HAP-1 (cell line): ENCODE results near the gene KCTD1.

ENCODE experiments used
- DNase-seq, 2 experiments: peaks; one replicate each; pipeline ENCODE4 v3.0.0-alpha.2; 2016 to 2020; ENCODE audit warnings: low spot score in 2 of 2
- H3K27me3 ChIP-seq: fragments of 250-450 bp; sonication (Bioruptor Pico); 2 replicates; pipeline ENCODE4 v1.5.1; 2020; ENCODE audit warnings: low read depth, mild to moderate bottlenecking, moderate library complexity
- H3K36me3 ChIP-seq: fragments of 250-450 bp; sonication (Bioruptor Pico); replicated peaks from 2 replicates; pipeline ENCODE4 v1.5.1; 2020; ENCODE audit warnings: mild to moderate bottlenecking
- H3K4me1 ChIP-seq: fragments of 250-450 bp; sonication (Bioruptor Pico); 2 replicates; pipeline ENCODE4 v1.5.1; 2020; ENCODE audit warnings: mild to moderate bottlenecking
- H3K4me3 ChIP-seq: fragments of 250-450 bp; sonication (Bioruptor Pico); 2 replicates; pipeline ENCODE4 v1.5.1; 2020; ENCODE audit warnings: mild to moderate bottlenecking, moderate library complexity
- H3K9me3 ChIP-seq: fragments of 250-450 bp; sonication (Bioruptor Pico); 2 replicates; pipeline ENCODE4 v1.5.1; 2020; ENCODE audit warnings: mild to moderate bottlenecking, moderate library complexity
- in situ Hi-C: fragments of 300-500 bp; cut with MboI; formaldehyde crosslinking; loops from 3 replicates; pipeline ENCODE4 v1.14.3; 2020; ENCODE audit warnings: low sequenced_read_pairs, inconsistent platforms, mixed read lengths

Gene KCTD1

GRCh38 chr18:26476697-26477096 lies 71.7 kb downstream of the KCTD1 start:
- Histone ChIP-seq H3K27me3 (no peaks in the 10 kb centered on the region), H3K9me3 (no peaks in the 10 kb centered on the region), H3K36me3 (no peaks in the 10 kb centered on the region), H3K4me1 (peaks cover 25% of the 10 kb centered on the region), H3K4me3 (no peak overlapping the region)
- no peak for DNase-seq
- in situ Hi-C loops, result no loop called here

GRCh38 chr18:26474542-26474941 lies 73.8 kb downstream of the KCTD1 start:
- Histone ChIP-seq H3K27me3 (no peaks in the 10 kb centered on the region), H3K9me3 (no peaks in the 10 kb centered on the region), H3K4me3 (no peak overlapping the region), H3K36me3 (no peaks in the 10 kb centered on the region), H3K4me1 (peaks cover 27% of the 10 kb centered on the region)
- DNase-seq, result no peak
- in situ Hi-C loops, result no loop called here

DNA sequence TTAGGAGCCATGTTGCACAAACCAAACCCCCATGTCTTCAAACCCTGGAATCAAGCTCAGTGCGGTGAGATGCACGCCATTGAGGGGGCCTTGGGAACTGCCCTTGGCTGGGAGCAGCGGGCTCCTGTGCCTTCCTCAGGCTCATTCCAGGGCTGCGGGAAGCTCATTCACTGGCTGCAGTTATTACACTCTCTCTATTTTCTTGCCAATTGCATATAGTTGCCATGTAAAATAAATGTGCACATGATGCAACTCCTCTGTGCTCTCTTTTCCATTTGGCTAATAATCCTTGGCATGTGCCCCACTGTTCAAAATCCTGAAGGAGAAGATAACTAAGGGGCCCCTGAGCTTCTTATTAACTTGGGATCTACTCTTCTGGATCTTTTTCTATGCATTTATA lies 74.7 kb downstream of the KCTD1 start:
- in situ Hi-C loops, result no loop called here
- DNase-seq, result no peak
- Histone ChIP-seq H3K27me3 (no peaks in the 10 kb centered on the region), H3K4me1 (peaks cover 24% of the 10 kb centered on the region), H3K9me3 (no peaks in the 10 kb centered on the region), H3K36me3 (no peaks in the 10 kb centered on the region), H3K4me3 (no peak overlapping the region)

DNA sequence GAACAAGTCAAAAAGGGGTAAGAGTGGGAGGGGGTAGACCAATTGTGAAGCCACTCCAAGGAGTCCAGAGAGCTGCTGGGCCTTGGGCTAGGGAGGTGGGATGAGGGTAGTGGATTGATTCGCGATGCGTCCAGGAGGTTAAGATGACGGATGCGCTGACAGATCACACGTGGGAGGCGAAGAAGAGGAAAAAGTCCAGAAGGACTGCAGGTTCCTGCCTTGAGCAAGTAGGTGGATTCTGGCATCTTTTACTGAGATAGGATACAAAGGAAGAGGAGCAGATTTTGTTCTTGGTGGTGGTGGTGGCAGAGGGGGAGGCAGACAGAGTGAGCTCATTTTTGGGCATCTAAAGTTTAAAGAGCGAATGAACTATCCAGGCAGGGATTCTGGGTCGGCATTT lies 76.5 kb downstream of the KCTD1 start:
- H3K9me3 ChIP-seq, result no peaks in the 10 kb centered on the region
- in situ Hi-C loops, result no loop called here
- no peak for DNase-seq
- H3K36me3 ChIP-seq, result no peaks in the 10 kb centered on the region
- H3K4me3 ChIP-seq, result no peak overlapping the region
- H3K4me1 ChIP-seq, result peaks cover 13% of the 10 kb centered on the region
- no peaks in the 10 kb centered on the region for H3K27me3 ChIP-seq

DNA sequence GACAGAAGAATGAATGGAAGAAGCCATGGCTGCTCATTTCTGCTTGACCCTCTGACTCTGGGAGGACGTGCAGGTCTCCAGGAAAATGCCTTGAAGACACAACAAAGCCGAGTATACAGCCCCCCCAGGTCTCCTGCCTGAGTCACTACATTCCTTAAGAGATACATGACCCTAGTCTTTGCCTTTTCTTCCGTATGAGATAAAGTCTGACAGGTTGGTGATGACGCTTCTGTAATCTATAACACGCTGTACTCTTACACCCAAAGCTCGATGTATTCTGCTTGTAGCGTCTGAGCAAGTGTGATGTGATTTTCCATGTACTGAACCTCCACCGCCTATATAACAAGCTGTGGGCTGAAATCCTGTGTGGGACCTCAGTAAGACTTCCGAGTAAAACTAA lies 77.3 kb downstream of the KCTD1 start:
- no peaks in the 10 kb centered on the region for H3K9me3 ChIP-seq
- no peak for DNase-seq
- no peak overlapping the region for H3K4me3 ChIP-seq
- in situ Hi-C loops, result no loop called here
- H3K36me3 ChIP-seq, result no peaks in the 10 kb centered on the region
- peaks cover 13% of the 10 kb centered on the region for H3K4me1 ChIP-seq
- no peaks in the 10 kb centered on the region for H3K27me3 ChIP-seq

DNA sequence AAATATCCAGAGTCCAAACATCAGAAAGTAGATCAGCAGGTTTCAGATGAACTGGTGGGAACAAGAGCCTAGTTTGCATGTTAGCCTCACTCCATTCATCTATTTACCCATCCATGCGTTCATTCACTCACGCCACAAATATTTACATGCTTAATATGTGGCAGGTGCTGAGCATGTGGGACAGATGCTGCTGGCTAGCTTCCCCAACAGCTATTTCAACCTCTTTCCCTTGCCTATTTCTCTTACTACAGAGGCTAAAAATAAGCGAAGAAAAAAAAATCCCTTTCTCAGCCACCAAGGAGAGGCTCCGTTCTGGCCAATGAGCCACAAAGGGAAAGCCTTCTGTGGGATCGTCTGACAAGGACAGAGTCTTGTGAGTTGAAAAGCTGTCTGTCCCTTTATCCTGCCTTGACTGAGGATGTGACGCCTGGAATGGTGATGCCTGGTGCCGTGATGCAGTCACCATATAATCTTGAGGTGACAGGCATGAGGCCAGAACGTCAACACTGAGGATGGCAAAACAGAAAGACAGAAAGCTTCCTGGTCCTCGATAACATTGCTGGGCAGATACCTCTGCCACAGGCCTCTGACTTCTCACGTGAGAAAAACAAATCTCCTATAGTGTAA lies 78.2 kb downstream of the KCTD1 start:
- Histone ChIP-seq H3K27me3 (no peaks in the 10 kb centered on the region), H3K9me3 (no peaks in the 10 kb centered on the region), H3K4me1 (peaks cover 13% of the 10 kb centered on the region), H3K36me3 (no peaks in the 10 kb centered on the region), H3K4me3 (no peak overlapping the region)
- no peak for DNase-seq
- in situ Hi-C loops, result no loop called here

GRCh38 chr18:26468931-26469340 lies 79.4 kb downstream of the KCTD1 start:
- H3K4me1 ChIP-seq, result peaks cover 19% of the 10 kb centered on the region
- no peaks in the 10 kb centered on the region for H3K27me3 ChIP-seq
- H3K36me3 ChIP-seq, result no peaks in the 10 kb centered on the region
- H3K9me3 ChIP-seq, result no peaks in the 10 kb centered on the region
- H3K4me3 ChIP-seq, result no peak overlapping the region
- DNase-seq, result peak; percentile 82 to 88
- in situ Hi-C loops, result no loop called here

DNA sequence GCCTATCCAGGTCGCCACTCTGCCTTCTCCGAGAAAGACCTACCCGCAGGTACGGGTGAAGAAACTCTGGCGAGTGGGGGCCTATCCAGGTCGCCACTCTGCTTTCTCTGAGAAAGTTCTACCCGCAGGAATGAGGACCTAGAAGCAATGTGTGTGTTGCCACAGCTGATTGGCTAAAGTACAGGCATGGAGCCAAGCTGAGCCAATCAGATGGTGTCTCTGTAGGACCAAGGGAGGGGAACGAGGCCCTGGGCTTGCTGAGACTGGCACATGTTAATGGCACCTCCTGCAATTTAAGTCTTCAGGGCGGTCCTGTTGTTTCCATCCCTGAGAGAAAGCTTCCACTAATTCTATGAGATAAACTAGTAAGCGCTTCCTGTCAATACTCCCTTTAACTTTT lies 82.3 kb downstream of the KCTD1 start:
- Histone ChIP-seq H3K36me3 (no peaks in the 10 kb centered on the region), H3K4me1 (peaks cover 24% of the 10 kb centered on the region), H3K4me3 (no peak overlapping the region), H3K9me3 (no peaks in the 10 kb centered on the region), H3K27me3 (no peaks in the 10 kb centered on the region)
- no peak for DNase-seq
- in situ Hi-C loops, result no loop called here

GRCh38 chr18:26465431-26465830 lies 82.9 kb downstream of the KCTD1 start:
- no peak for DNase-seq
- in situ Hi-C loops, result no loop called here
- no peaks in the 10 kb centered on the region for H3K9me3 ChIP-seq
- H3K27me3 ChIP-seq, result no peaks in the 10 kb centered on the region
- H3K4me3 ChIP-seq, result no peak overlapping the region
- peaks cover 30% of the 10 kb centered on the region for H3K4me1 ChIP-seq
- H3K36me3 ChIP-seq, result no peaks in the 10 kb centered on the region

DNA sequence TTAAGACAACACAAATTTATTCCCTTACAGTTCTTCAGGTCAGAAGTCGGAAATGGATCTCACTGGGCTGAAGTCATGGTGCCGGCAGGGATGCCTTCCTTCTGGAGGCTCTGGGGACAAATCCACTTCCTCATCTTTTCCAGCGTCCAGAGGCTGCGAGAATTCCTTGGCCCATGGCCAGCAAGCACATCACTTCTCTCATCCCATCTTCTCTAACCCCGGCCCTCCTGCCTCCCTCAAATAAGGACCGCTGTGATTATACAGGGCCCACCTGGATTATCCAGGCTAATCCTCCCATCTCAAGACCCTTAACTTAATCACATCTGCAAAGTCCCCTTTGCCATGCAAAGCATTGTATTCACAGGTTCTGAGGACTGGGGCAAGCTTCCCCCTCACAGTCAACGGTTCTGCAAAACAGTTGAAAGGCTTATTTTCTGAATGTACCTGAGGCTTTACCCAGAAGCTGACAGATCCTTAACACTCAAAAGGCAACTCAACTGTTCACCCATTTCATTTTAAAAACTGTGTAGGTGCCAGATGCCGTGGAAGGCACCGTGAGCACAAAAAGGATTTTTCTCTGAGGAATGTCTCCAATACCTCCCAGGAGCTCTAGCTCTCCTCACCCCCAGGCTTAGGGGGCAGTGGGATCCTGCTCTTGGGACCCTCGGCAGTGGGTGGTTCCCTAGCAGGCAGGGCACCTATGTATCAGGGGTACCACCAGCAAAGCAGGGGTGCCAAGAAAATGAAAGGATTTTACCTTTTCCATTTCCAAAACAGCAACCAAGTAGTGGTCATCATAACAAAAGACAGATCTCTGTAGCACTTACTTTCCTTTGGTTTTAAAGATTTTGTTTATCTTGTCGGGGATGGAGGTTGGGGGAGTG lies 84.0 kb downstream of the KCTD1 start:
- in situ Hi-C loops, result loop anchor here (5.0 kb wide), 1 partner anchor 68 kb away; no protein-coding TSS in a partner anchor

DNA sequence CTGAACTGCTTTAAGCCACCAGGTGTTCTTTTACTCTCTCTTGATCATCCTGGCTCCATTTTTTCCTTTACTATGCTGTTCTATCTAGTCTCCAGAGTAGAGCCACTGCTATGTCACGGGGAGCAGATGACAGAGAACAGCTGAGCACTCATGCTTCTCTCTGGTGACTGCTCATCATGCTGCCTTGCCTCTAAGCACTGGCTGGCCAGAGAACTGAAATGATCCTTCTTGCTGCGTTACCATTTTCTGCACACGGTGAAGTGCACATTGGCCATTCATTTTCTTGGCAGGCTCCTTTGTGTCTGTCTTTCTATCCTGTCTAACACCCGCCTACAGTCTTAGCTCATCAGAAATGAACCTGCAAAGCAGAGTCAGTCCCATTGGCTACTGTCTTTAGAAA lies 86.0 kb downstream of the KCTD1 start:
- Histone ChIP-seq H3K4me3 (no peak overlapping the region), H3K27me3 (no peaks in the 10 kb centered on the region), H3K9me3 (no peaks in the 10 kb centered on the region), H3K36me3 (no peaks in the 10 kb centered on the region), H3K4me1 (peaks cover 22% of the 10 kb centered on the region)
- in situ Hi-C loops, result loop anchor here (5.0 kb wide), 1 partner anchor 70 kb away; no protein-coding TSS in a partner anchor
- no peak for DNase-seq

More for the DNA sequence above, 84.0 kb downstream of the KCTD1 start:
- Histone ChIP-seq H3K4me3 (no peak overlapping the region), H3K27me3 (no peaks in the 10 kb centered on the region), H3K36me3 (no peaks in the 10 kb centered on the region), H3K9me3 (no peaks in the 10 kb centered on the region), H3K4me1 (peaks cover 29% of the 10 kb centered on the region)
- DNase-seq, result no peak

- H3K9me3 ChIP-seq, result no peaks in the 10 kb centered on the region
- DNase-seq, result no peak
- H3K36me3 ChIP-seq, result no peaks in the 10 kb centered on the region
- H3K27me3 ChIP-seq, result no peaks in the 10 kb centered on the region
- in situ Hi-C loops, result loop anchor here (5.0 kb wide), 1 partner anchor 71 kb away; no protein-coding TSS in a partner anchor
- peaks cover 29% of the 10 kb centered on the region for H3K4me1 ChIP-seq
- no peak overlapping the region for H3K4me3 ChIP-seq
These were observed 86.9 kb downstream of the KCTD1 start for GRCh38 chr18:26461405-26461804.

DNA sequence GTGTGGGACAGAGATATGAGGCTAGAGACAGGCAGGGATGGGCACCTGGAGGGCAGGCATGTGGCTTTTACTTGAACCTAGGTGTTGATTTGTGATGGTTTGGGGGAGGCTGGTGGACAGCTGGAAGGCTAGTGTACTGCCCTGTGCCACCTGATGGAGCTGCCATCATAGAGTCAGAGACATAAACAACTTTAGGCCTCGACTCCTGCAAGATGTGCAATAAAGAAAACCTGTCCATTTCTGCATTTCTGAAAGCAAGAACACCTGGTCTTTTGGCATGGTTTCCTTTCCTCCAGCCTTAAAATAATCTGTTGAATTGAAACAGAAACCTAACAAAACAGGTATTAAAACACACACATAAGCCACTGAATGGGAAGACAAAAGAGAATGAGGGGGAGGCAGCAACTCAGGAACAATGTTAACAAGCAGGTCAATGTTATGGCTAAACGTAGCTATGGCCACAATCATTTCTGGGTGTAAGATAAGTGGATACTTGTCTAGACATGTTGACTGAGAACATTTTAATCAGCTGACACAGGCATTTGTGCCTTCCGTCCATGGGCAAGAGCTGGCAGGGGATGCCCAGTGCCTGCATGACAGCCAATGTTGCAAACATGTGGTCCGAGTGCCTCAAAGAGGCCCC lies 87.8 kb downstream of the KCTD1 start:
- peak; percentile 56 to 60 for DNase-seq
- Histone ChIP-seq H3K27me3 (no peaks in the 10 kb centered on the region), H3K4me3 (no peak overlapping the region), H3K9me3 (no peaks in the 10 kb centered on the region), H3K4me1 (peaks cover 36% of the 10 kb centered on the region), H3K36me3 (no peaks in the 10 kb centered on the region)
- in situ Hi-C loops, result loop anchor here (5.0 kb wide), 1 partner anchor 72 kb away; no protein-coding TSS in a partner anchor

- no peaks in the 10 kb centered on the region for H3K27me3 ChIP-seq
- H3K4me1 ChIP-seq, result peaks cover 35% of the 10 kb centered on the region
- no peak for DNase-seq
- peaks cover 3% of the 10 kb centered on the region; the same call in 1 of the 2 replicates for H3K36me3 ChIP-seq
- in situ Hi-C loops, result loop anchor here (5.0 kb wide), 1 partner anchor 72 kb away; no protein-coding TSS in a partner anchor
- no peaks in the 10 kb centered on the region for H3K9me3 ChIP-seq
- H3K4me3 ChIP-seq, result no peak overlapping the region
These were observed 88.5 kb downstream of the KCTD1 start for GRCh38 chr18:26459884-26460283.
